HK-2 (cell line): ENCODE measurements around the gene C1R.
"Not testable (repeated sequence)": the region's sequence is repeated elsewhere in the genome, so short reads cannot be mapped to it uniquely, and the experiment has no call there.

Source experiments
- DNase-seq: peaks from one replicate; pipeline ENCODE4 v3.0.0-alpha.2; 2018; ENCODE audit not compliant: unreplicated experiment

The C1R gene

GRCh38 chr12:7120166-7120565 lies 27.9 kb upstream of the C1R start:
- no peak for DNase-seq

GRCh38 chr12:7118881-7119280 lies 26.6 kb upstream of the C1R start:
- DNase-seq = no peak

- DNase-seq = no peak
Observed at GRCh38 chr12:7117670-7118069, 25.4 kb upstream of the C1R start.

GRCh38 chr12:7116916-7117315 lies 24.7 kb upstream of the C1R start:
- DNase-seq = no peak

- DNase-seq = no peak
Observed at GRCh38 chr12:7116196-7116595, 24.0 kb upstream of the C1R start.

DNA sequence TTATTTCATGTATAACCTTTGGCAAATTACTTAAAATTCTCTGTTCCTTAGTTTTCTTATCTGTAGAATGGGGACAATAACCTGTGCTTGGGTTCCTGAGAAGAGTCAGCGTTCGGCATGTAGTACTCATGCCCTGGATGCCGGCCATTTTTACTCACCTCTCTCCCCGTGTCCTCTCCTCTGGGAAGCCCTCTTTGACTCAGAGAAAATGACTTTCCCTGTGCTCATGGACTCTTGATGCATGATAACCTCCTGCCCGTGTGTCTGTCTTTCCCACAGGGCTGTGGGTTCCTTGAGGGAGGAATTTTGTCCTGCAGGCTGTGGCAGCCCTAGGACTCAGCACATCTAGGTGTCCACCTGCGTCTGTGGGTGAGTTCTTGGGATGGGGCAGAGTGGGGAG lies 22.6 kb upstream of the C1R start:
- no peak for DNase-seq

GRCh38 chr12:7114008-7114407 lies 21.8 kb upstream of the C1R start:
- no peak for DNase-seq

DNA sequence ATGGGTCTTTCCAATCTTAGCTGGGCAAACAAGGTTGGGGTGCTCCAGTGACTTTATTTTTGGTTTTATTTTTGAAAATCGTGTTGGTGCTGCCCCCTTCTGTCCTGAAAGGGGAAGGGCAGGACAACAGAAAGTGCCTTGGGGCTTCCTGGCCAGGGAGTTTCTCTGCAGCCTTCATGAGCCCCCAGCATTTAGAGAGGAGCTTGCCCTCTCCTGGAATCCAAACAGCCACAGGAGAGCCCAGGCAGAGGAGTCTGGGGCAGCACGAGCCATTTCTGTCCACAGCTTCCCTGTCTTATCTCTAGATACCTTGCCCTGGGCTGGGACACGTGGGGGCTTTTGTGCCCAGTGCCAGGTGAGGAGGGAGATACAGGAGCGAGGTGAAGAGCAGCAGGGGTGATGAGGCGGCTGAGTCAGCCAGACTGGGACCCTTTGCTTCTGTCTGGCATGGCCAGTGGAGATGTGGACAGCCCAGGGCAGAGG lies 21.2 kb upstream of the C1R start:
- no peak for DNase-seq

DNA sequence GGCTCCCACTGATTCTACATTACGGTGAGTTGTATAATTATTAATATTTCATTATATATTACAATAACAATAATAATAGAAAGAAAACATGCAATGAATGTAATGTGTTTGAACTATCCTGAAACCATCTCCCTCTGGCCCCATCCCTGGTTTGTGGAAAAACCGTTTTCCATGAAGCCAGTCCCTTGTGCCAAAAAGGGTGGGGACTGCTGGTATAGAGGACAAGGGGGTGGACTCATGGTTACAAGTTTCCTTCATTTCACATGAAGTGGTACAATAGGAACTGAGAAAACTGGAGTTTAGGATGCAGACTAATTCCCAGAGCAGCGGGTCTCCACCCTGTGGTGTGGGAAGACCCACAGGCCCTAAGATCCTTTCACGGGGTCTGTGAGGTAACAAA lies 19.8 kb upstream of the C1R start:
- no peak for DNase-seq

GRCh38 chr12:7110661-7111060 lies 18.4 kb upstream of the C1R start:
- no peak for DNase-seq

DNA sequence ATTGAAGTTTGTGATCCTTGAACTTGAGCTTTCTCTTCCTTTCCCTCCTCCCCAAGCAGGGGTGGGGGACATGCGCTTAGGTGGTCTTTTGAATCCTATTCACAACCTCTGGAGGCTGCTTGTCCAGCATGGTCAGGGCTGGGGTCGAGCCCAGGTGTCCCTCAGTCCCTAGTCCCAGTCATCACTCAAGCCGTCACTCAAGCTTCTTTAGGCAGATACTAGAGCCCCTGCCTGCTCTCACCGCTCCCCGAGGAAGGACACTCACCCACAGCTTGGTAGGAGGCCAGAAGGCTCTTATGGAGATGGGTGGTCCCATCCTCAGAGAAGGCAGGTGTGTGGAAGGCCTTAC lies 17.3 kb upstream of the C1R start:
- no peak for DNase-seq

GRCh38 chr12:7108796-7109571 lies 16.7 kb upstream of the C1R start, which contains the start of gene C1RL:
Gene C1RL (minus strand): TSS chr12:7109214. CDS start chr12:7109180, 34 bp downstream.
- DNase-seq = peak; percentile 88

DNA sequence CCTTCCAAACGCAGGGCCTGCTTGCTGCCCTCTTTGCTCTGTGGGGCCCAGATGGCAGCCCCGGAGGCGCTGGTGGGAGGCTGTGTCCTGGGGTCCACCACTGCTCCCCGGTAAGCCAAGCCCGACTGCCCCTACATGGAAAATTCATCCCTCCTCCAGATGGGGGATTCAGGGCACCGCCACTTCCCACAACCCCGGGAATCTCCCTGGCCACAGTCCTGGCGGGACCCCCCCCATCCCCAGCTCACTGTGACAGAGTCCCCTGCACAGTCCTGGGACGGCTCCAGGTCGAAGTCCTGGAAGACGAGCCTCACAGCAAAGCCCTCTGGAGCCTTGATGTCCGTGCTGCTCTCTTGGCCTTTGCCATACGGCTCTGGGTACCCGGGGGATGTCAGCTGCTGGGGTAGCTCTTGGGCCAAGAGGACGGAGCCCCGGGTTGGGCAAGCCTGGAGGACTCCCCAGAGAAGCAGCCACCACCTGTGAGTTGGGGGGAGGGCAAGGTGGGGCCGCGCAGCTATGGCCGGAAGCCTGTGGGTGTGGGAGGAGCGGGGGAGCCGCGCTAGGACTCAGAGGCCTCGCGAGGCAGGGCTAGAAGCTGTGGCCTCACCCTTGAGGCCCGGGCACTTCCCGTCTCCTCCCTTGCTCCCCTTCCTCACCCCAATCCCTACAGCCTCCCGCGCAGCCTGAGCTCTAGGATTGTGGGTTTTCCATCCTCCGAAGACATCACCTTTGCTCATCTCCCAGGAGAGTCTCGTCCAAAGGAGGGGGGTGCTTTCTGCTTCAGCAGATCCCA lies 16.0 kb upstream of the C1R start:
- peak; percentile 88 for DNase-seq

- DNase-seq = no peak
Observed at GRCh38 chr12:7107636-7108002, 15.4 kb upstream of the C1R start.

DNA sequence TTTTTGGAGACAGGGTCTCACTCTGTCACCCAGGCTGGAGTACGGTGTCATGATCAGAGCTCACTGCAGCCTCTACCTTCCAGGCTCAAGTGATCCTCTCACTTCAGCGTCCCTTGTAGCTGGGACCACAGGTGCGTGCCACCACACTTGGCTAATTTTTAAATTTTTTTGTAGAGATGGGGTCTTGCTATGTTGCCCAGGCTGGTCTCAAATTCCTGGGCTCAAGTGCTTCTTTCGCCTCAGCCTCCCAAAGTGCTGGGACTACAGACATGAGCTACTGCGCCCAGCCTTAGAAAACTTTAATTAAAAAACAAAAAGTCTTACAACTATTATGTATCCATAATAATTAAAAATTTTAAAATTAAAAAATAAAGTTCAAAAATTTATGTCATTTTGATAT lies 14.9 kb upstream of the C1R start:
- not testable (repeated sequence) for DNase-seq

GRCh38 chr12:7106082-7106481 lies 13.8 kb upstream of the C1R start:
- DNase-seq = no peak

GRCh38 chr12:7103837-7104584 lies 11.8 kb upstream of the C1R start:
- DNase-seq = no peak

GRCh38 chr12:7102582-7102981 lies 10.3 kb upstream of the C1R start:
- no peak for DNase-seq

DNA sequence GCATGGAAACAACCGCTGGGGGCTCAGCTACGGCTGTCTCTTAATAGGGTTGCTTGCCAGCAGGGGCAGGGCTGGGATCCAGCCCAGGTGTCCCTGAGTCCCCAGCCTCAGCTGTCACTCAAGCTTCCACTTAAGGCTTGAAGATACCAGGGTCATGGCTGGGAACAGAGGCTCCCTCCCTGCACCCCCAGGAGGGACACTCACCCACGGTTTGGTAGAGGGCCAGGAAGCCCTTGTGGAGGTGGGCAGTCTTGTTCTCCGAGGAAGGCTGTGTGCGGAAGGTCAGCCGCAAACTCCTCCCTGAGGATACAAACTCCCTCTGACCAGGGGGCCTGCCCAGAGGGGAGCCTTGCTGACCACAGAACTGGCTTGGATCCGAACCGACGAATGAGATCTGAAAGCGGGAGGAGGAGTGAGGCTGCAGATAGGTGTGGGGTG lies 9.5 kb upstream of the C1R start:
- DNase-seq = no peak

- DNase-seq = no peak
Observed at GRCh38 chr12:7101047-7101693, 8.9 kb upstream of the C1R start.

DNA sequence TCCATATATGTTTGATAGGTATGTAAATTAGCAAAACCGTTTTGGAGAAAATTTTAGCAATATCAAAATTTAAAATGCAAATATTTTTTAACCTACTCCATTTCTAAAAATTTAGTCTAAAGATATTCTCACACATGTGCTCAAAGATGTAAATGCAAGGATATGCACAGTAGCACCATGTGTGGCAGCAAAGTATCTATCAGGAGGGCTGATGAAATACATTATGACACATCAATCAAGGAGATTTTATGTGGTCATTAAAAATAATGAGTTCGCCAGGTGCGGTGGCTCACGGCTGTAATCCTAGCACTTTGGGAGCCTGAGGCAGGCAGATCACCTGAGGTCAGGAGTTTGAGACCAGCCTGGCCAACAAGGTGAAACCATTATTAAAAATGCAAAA lies 8.0 kb upstream of the C1R start:
- DNase-seq = no peak
